ENCODE data around the gene NBAS. TPM values are rescaled to one million over a fixed set of nuclear protein-coding genes. Genes with fewer than 3 reads are reported as not detected.
"Not testable (repeated sequence)": the region's sequence is repeated elsewhere in the genome, so short reads cannot be mapped to it uniquely, and the experiment has no call there.

The NBAS gene
- total RNA-seq, 2 experiments from 2014 or later: 24.3 to 25.5 TPM

GRCh38 chr2:15446961-15447360 lies 114.2 kb downstream of the NBAS start:
- H3K4me3 Mint-ChIP-seq: no peak overlapping the region
- H3K27me3 Mint-ChIP-seq: no peaks in the 10 kb centered on the region
- intact Hi-C loops (cut with DNase I, micrococcal nuclease): no loop called here
- no peak for TF ChIP-seq CTCF (IDR thresholded peaks at IDR 0.05)
- ChIA-PET CTCF (no interaction called here), POLR2A (no interaction called here)
- H3K9me3 Mint-ChIP-seq: peaks cover 13% of the 10 kb centered on the region
- peaks cover 44% of the 10 kb centered on the region for H3K36me3 Mint-ChIP-seq (ENCODE audit: low read depth)
- no peak for DNase-seq
- ATAC-seq (ENCODE audit: poor library complexity): no peak
- Histone ChIP-seq H3K4me3 (ENCODE audit: low read length) (no peak overlapping the region), H3K27me3 (ENCODE audit: control insufficient read depth in 1 of 2, insufficient read depth in 2 of 2, low read length in 2 of 2) (no peaks in the 10 kb centered on the region), H3K9me3 (ENCODE audit: control insufficient read depth in 1 of 2, insufficient read depth in 1 of 2, low read length in 2 of 2) (peaks cover 0 to 6% of the 10 kb centered on the region in 2 experiments), H3K36me3 (ENCODE audit: insufficient read depth, low read length) (peaks cover 13% of the 10 kb centered on the region), H3K27ac (ENCODE audit: low read depth in 1 of 2, low read length in 2 of 2) (no peak overlapping the region), H3K4me1 (ENCODE audit: insufficient read depth, low read length) (no peaks in the 10 kb centered on the region)
- H3K4me1 Mint-ChIP-seq (ENCODE audit: low read depth): no peaks in the 10 kb centered on the region
- H3K27ac Mint-ChIP-seq: no peak overlapping the region

DNA sequence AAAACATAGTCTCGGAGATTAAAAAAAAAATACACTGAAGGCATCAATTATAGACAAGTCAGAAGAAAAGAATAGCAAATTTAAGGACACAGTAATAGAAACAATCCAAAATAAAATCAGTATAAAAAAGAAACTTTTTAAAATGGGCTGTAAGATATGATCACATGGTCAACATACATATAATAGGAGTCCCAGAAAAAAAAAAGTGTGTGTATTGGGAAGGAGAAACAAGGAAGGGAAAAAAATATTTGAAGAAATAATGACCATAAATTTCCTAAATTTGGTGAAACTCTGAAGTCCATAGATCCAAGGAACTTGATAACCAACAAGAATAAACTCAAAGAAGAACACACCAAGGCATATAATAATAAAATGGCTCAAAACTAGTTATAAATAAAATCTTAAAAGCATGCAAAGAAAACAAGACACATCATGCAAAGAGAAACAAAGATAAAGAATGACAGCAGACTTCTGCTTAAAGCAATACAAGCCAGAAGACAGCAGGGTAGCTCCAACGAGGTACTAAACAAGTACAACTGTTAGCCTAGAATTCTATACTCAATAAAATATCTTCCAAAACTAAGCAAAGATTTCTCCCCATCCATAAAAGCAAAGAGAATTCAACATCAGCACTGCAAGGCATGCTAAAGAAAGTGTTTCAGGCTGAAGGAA lies 115.1 kb downstream of the NBAS start:
- POLR2A ChIA-PET: no interaction called here
- no peak for ATAC-seq (ENCODE audit: poor library complexity)
- Histone ChIP-seq H3K27me3 (ENCODE audit: control insufficient read depth in 1 of 2, insufficient read depth in 2 of 2, low read length in 2 of 2) (no peaks in the 10 kb centered on the region), H3K9me3 (ENCODE audit: control insufficient read depth in 1 of 2, insufficient read depth in 1 of 2, low read length in 2 of 2) (peaks cover 0 to 6% of the 10 kb centered on the region in 2 experiments), H3K27ac (ENCODE audit: low read depth in 1 of 2, low read length in 2 of 2) (no peak overlapping the region), H3K36me3 (ENCODE audit: insufficient read depth, low read length) (peaks cover 13% of the 10 kb centered on the region), H3K4me3 (ENCODE audit: low read length) (no peak overlapping the region), H3K4me1 (ENCODE audit: insufficient read depth, low read length) (no peaks in the 10 kb centered on the region)
- Mint-ChIP-seq H3K36me3 (ENCODE audit: low read depth) (peaks cover 39% of the 10 kb centered on the region), H3K27me3 (no peaks in the 10 kb centered on the region), H3K4me1 (ENCODE audit: low read depth) (no peaks in the 10 kb centered on the region), H3K9me3 (peaks cover 13% of the 10 kb centered on the region), H3K27ac (no peak overlapping the region), H3K4me3 (no peak overlapping the region)
- CTCF ChIA-PET: no interaction called here
- DNase-seq: no peak
- intact Hi-C loops (cut with DNase I, micrococcal nuclease): no loop called here
- no peak for TF ChIP-seq CTCF (IDR thresholded peaks at IDR 0.05)

GRCh38 chr2:15439768-15440524 lies 121.2 kb downstream of the NBAS start:
- H3K27ac ChIP-seq (ENCODE audit: low read depth in 1 of 2, low read length in 2 of 2); H3K4me1 ChIP-seq (ENCODE audit: insufficient read depth, low read length); CTCF ChIA-PET; DNase-seq; ATAC-seq (ENCODE audit: poor library complexity); H3K27me3 ChIP-seq (ENCODE audit: control insufficient read depth in 1 of 2, insufficient read depth in 2 of 2, low read length in 2 of 2); H3K27me3 Mint-ChIP-seq; H3K4me1 Mint-ChIP-seq (ENCODE audit: low read depth); H3K9me3 ChIP-seq (ENCODE audit: control insufficient read depth in 1 of 2, insufficient read depth in 1 of 2, low read length in 2 of 2); H3K9me3 Mint-ChIP-seq; intact Hi-C loops (cut with DNase I, micrococcal nuclease); POLR2A ChIA-PET; H3K4me3 ChIP-seq (ENCODE audit: low read length); H3K36me3 ChIP-seq (ENCODE audit: insufficient read depth, low read length); H3K27ac Mint-ChIP-seq; H3K4me3 Mint-ChIP-seq: not testable (repeated sequence)
- peaks cover 22% of the 10 kb centered on the region for H3K36me3 Mint-ChIP-seq (ENCODE audit: low read depth)

GRCh38 chr2:15439366-15439765 lies 121.8 kb downstream of the NBAS start:
- intact Hi-C loops (cut with DNase I, micrococcal nuclease): not testable (repeated sequence)

More at GRCh38 chr2:15439366-15439765, 121.8 kb downstream of the NBAS start:
- H3K27ac ChIP-seq (ENCODE audit: low read depth in 1 of 2, low read length in 2 of 2); H3K27me3 ChIP-seq (ENCODE audit: control insufficient read depth in 1 of 2, insufficient read depth in 2 of 2, low read length in 2 of 2); H3K9me3 ChIP-seq (ENCODE audit: control insufficient read depth in 1 of 2, insufficient read depth in 1 of 2, low read length in 2 of 2); H3K27me3 Mint-ChIP-seq; ATAC-seq (ENCODE audit: poor library complexity); H3K4me3 Mint-ChIP-seq; H3K9me3 Mint-ChIP-seq; H3K36me3 ChIP-seq (ENCODE audit: insufficient read depth, low read length); CTCF ChIA-PET; DNase-seq; H3K27ac Mint-ChIP-seq; H3K4me1 Mint-ChIP-seq (ENCODE audit: low read depth); POLR2A ChIA-PET; H3K4me3 ChIP-seq (ENCODE audit: low read length); H3K4me1 ChIP-seq (ENCODE audit: insufficient read depth, low read length): not testable (repeated sequence)
- peaks cover 22% of the 10 kb centered on the region for H3K36me3 Mint-ChIP-seq (ENCODE audit: low read depth)

Measured in CD4-positive, alpha-beta T cell (primary cell).